Stimulated activated CD4-positive, alpha-beta T cell treated with anti-CD3 and anti-CD28 coated beads, Interleukin-15, amount 100 ng/mL, for 1 hour (primary cell): ENCODE results near the gene SLC25A28.

ENCODE experiments used
- DNase-seq, 2 donors: peaks; one replicate each; pipeline ENCODE4 v3.0.0-alpha.2; 2020; ENCODE audit warnings: low read depth in 1 of 2, low spot score in 1 of 2

The SLC25A28 gene

GRCh38 chr10:99590799-99591198 is 29.4 kb downstream of the SLC25A28 start:
- DNase-seq = no peak

- DNase-seq = no peak
Measured at GRCh38 chr10:99583687-99584086, 36.6 kb downstream of the SLC25A28 start.

GRCh38 chr10:99582255-99582770 is 37.9 kb downstream of the SLC25A28 start:
- no peak for DNase-seq

GRCh38 chr10:99579971-99580370 is 40.3 kb downstream of the SLC25A28 start:
- no peak for DNase-seq

GRCh38 chr10:99573790-99574189 is 46.4 kb downstream of the SLC25A28 start:
- DNase-seq = no peak

- DNase-seq = no peak
Measured at GRCh38 chr10:99571816-99572215, 48.4 kb downstream of the SLC25A28 start.

GRCh38 chr10:99569961-99570360 is 50.3 kb downstream of the SLC25A28 start:
- no peak for DNase-seq

- DNase-seq = no peak
Measured at GRCh38 chr10:99569253-99569939, 50.8 kb downstream of the SLC25A28 start.

- DNase-seq = no peak
Measured at GRCh38 chr10:99565166-99565565, 55.1 kb downstream of the SLC25A28 start.

- no peak for DNase-seq
Measured at GRCh38 chr10:99564361-99564760, 55.9 kb downstream of the SLC25A28 start.

- no peak for DNase-seq
Measured at GRCh38 chr10:99562631-99563030, 57.6 kb downstream of the SLC25A28 start.
